Measurements from ENCODE around the gene BCL11A. TPM values are rescaled to one million over a fixed set of nuclear protein-coding genes. Genes with fewer than 3 reads are reported as not detected.

BCL11A gene
- total and polyA plus RNA-seq, 2 experiments from 2014 or later: 57.5 to 77.6 TPM

- Mint-ChIP-seq H3K9me3 (no peaks in the 10 kb centered on the region), H3K4me1 (peaks cover 80% of the 10 kb centered on the region), H3K27ac (peak overlapping the region; percentile 37), H3K4me3 (peak overlapping the region; percentile 4; the same call in 1 of the 3 replicates), H3K27me3 (ENCODE audit: insufficient read depth, low read depth, poor library complexity) (peaks cover 19% of the 10 kb centered on the region), H3K36me3 (ENCODE audit: low read depth) (peaks cover 37% of the 10 kb centered on the region)
- Histone ChIP-seq H3K4me1 (ENCODE audit: insufficient read depth) (peaks cover 97% of the 10 kb centered on the region), H3K4me3 (no peak overlapping the region), H4K20me1 (replicated peaks; ENCODE audit: insufficient read depth) (peaks cover 34% of the 10 kb centered on the region), H3K27ac (ENCODE audit: low read depth) (no peak overlapping the region), H3F3A (replicated peaks; ENCODE audit: low read depth) (no peaks in the 10 kb centered on the region; the same call in 1 of the 2 replicates), H3K27me3 (ENCODE audit: insufficient read depth) (no peaks in the 10 kb centered on the region), H3K79me2 (replicated peaks; ENCODE audit: insufficient read depth) (peaks cover 99% of the 10 kb centered on the region), H2AFZ (no peak overlapping the region), H3K4me2 (peak overlapping the region; percentile 63), H3K9me2 (ENCODE audit: insufficient read depth) (0 out of 2 replicates have a peak, but pooled peaks cover 3% of the 10 kb centered on the region), H3K36me3 (ENCODE audit: insufficient read depth) (no peaks in the 10 kb centered on the region)
- ATAC-seq (no peak), DNase-seq (ENCODE audit: low spot score) (no peak)
- TF ChIP-seq CTCF (conservative IDR thresholded peaks at IDR 0.05; ENCODE audit: low read depth in 2 of 2) (no peak), ETS1 (IDR thresholded peaks at IDR 0.05) (no peak), REST (IDR thresholded peaks at IDR 0.05; ENCODE audit: unreplicated experiment) (no peak), CREB1 (CRISPR knock-in tag; IDR thresholded peaks at IDR 0.05; ENCODE audit: low read depth) (no peak), ZNF114 (CRISPR knock-in tag; IDR thresholded peaks at IDR 0.05) (no peak), EZH2phosphoT487 (IDR thresholded peaks at IDR 0.05; ENCODE audit: unreplicated experiment) (no peak), ZNF462 (CRISPR knock-in tag; IDR thresholded peaks at IDR 0.05) (no peak), ZNF331 (CRISPR knock-in tag; IDR thresholded peaks at IDR 0.05; ENCODE audit: low read depth) (no peak), JUNB (IDR thresholded peaks at IDR 0.05; ENCODE audit: unreplicated experiment) (no peak), NANOG (IDR thresholded peaks at IDR 0.05; ENCODE audit: borderline replicate concordance) (no peak), EZH2 (IDR thresholded peaks at IDR 0.05; ENCODE audit: low read depth, unreplicated experiment) (no peak), STAT1 (IDR thresholded peaks at IDR 0.05; ENCODE audit: unreplicated experiment) (no peak), POLR2AphosphoS5 (IDR thresholded peaks at IDR 0.05; ENCODE audit: low read depth) (no peak)
Observed at GRCh38 chr2:60516826-60517225, 36.6 kb downstream of the BCL11A start.

Measured in GM23338 (cell line).